OCI-LY3 (cell line): ENCODE measurements around the gene CHID1.

Source experiments
- H2AFZ ChIP-seq: fragments of 200-600, 300-600 bp; shearing (Covaris generic); 2 replicates; pipeline ENCODE4 v1.6.0; 2014; ENCODE audit warnings: antibody characterized with exemption, low read depth, low read length
- H3K27ac ChIP-seq: fragments of 200-600, 300-600 bp; sonication (generic); 2 replicates; pipeline ENCODE4 v1.5.1; 2014; ENCODE audit warnings: mild to moderate bottlenecking, low read length, moderate library complexity, mixed read lengths
- H3K27me3 ChIP-seq: fragments of 200-600, 300-600 bp; sonication (generic); 2 replicates; pipeline ENCODE4 v1.6.1; 2014; ENCODE audit warnings: low read depth, low read length, mixed read lengths
- H3K36me3 ChIP-seq: fragments of 200-600, 300-600 bp; sonication (generic); replicated peaks from 2 replicates; pipeline ENCODE3; 2014; ENCODE audit warnings: low read depth, low read length, mixed read lengths
- H3K4me1 ChIP-seq: fragments of 300-600, 200-600 bp; sonication (generic); 2 replicates; pipeline ENCODE4 v1.6.1; 2014; ENCODE audit warnings: low read length, mixed read lengths
- H3K4me2 ChIP-seq: fragments of 200-600, 300-600 bp; sonication (generic); 2 replicates; pipeline ENCODE4 v1.6.1; 2014; ENCODE audit warnings: low read length, mixed read lengths
- H3K4me3 ChIP-seq: fragments of 300-600, 200-600 bp; sonication (generic); 2 replicates; pipeline ENCODE4 v1.5.1; 2014; ENCODE audit warnings: antibody characterized with exemption, mild to moderate bottlenecking, low read length, moderate library complexity
- H3K79me2 ChIP-seq: fragments of 300-600, 200-600 bp; shearing (Covaris generic); 2 replicates; pipeline ENCODE4 v1.6.1; 2014; ENCODE audit warnings: mild to moderate bottlenecking, low read length, mixed read lengths
- H3K9ac ChIP-seq: fragments of 300-600, 200-600 bp; shearing (Covaris generic); 2 replicates; pipeline ENCODE4 v1.6.0; 2014; ENCODE audit warnings: mild to moderate bottlenecking, low read length, moderate library complexity
- H3K9me3 ChIP-seq: fragments of 200-600, 300-600 bp; shearing (Covaris generic); 2 replicates; pipeline ENCODE4 v1.6.1; 2014; ENCODE audit warnings: low read length, mixed read lengths; ENCODE audit not compliant: insufficient read depth
- H4K20me1 ChIP-seq: fragments of 200-600, 300-600 bp; sonication (generic); 2 replicates; pipeline ENCODE4 v1.6.1; 2016; ENCODE audit warnings: low read length, mixed read lengths; ENCODE audit not compliant: insufficient read depth
- CTCF ChIP-seq: fragments of 200-600, 300-600 bp; sonication (generic); IDR thresholded peaks from 2 replicates; pipeline ENCODE4 v1.5.1; 2014; ENCODE audit warnings: antibody characterized with exemption, low read length, low read depth
- EZH2phosphoT487 ChIP-seq: fragments of 200-600 bp; shearing (Covaris generic); IDR thresholded peaks from 2 replicates; pipeline ENCODE4 v1.6.1; 2018; ENCODE audit warnings: antibody characterized with exemption, mixed run types, low read depth

CHID1 gene

GRCh38 chr11:952406-953385, 42.1 kb upstream of the CHID1 start:
- TF ChIP-seq EZH2phosphoT487: no peak
- no peak for TF ChIP-seq CTCF
- Histone ChIP-seq H3K4me3 (no peak overlapping the region), H2AFZ (no peak overlapping the region), H3K4me2 (no peak overlapping the region), H3K4me1 (no peaks in the 10 kb centered on the region), H3K9me3 (no peaks in the 10 kb centered on the region), H3K79me2 (peaks cover 30% of the 10 kb centered on the region), H3K27ac (no peak overlapping the region), H3K36me3 (peaks cover 12% of the 10 kb centered on the region), H3K27me3 (no peaks in the 10 kb centered on the region), H3K9ac (no peak overlapping the region), H4K20me1 (0 out of 2 replicates have a peak, but pooled peaks cover 15% of the 10 kb centered on the region)

- Histone ChIP-seq H2AFZ (no peak overlapping the region), H3K27ac (no peak overlapping the region), H3K27me3 (no peaks in the 10 kb centered on the region), H3K79me2 (peaks cover 19% of the 10 kb centered on the region), H3K9me3 (no peaks in the 10 kb centered on the region), H3K4me2 (no peak overlapping the region), H3K36me3 (peaks cover 16% of the 10 kb centered on the region), H3K9ac (no peak overlapping the region), H4K20me1 (0 out of 2 replicates have a peak, but pooled peaks cover 9% of the 10 kb centered on the region), H3K4me1 (no peaks in the 10 kb centered on the region), H3K4me3 (no peak overlapping the region)
- TF ChIP-seq CTCF: no peak
- TF ChIP-seq EZH2phosphoT487: no peak
These were observed 40.9 kb upstream of the CHID1 start for GRCh38 chr11:951507-951906.

GRCh38 chr11:947744-948143, 37.1 kb upstream of the CHID1 start:
- Histone ChIP-seq H2AFZ (no peak overlapping the region), H3K79me2 (peaks cover 14% of the 10 kb centered on the region), H3K4me2 (no peak overlapping the region), H3K27ac (no peak overlapping the region), H3K36me3 (peaks cover 16% of the 10 kb centered on the region), H3K9ac (no peak overlapping the region), H3K4me1 (no peaks in the 10 kb centered on the region), H3K27me3 (no peaks in the 10 kb centered on the region), H3K4me3 (no peak overlapping the region), H4K20me1 (no peaks in the 10 kb centered on the region), H3K9me3 (no peaks in the 10 kb centered on the region)
- TF ChIP-seq EZH2phosphoT487 (no peak), CTCF (no peak)

GRCh38 chr11:945986-946385, 35.4 kb upstream of the CHID1 start:
- H3K27me3 ChIP-seq: no peaks in the 10 kb centered on the region
- no peaks in the 10 kb centered on the region for H3K9me3 ChIP-seq
- H3K4me3 ChIP-seq: no peak overlapping the region
- no peak overlapping the region for H2AFZ ChIP-seq
- no peak overlapping the region for H3K27ac ChIP-seq
- H3K79me2 ChIP-seq: peaks cover 24% of the 10 kb centered on the region
- peaks cover 16% of the 10 kb centered on the region for H3K36me3 ChIP-seq
- TF ChIP-seq EZH2phosphoT487 (no peak), CTCF (no peak)
- H3K4me2 ChIP-seq: no peak overlapping the region
- peaks cover 3% of the 10 kb centered on the region for H4K20me1 ChIP-seq
- H3K4me1 ChIP-seq: no peaks in the 10 kb centered on the region
- H3K9ac ChIP-seq: no peak overlapping the region
